GM18907 (cell line): ENCODE results near the gene PDE8A.

Source experiments
- ATAC-seq: cut with Tn5 transposase; IDR thresholded peaks from one replicate; pipeline ENCODE4 v1.9.1; 2021; ENCODE audit warnings: mild to moderate bottlenecking, moderate library complexity; ENCODE audit not compliant: unreplicated experiment

The PDE8A gene

GRCh38 chr15:85072917-85073316 lies 91.3 kb downstream of the PDE8A start:
- ATAC-seq: no peak

GRCh38 chr15:85073556-85074194 lies 92.0 kb downstream of the PDE8A start:
- ATAC-seq: peak; percentile 69

DNA sequence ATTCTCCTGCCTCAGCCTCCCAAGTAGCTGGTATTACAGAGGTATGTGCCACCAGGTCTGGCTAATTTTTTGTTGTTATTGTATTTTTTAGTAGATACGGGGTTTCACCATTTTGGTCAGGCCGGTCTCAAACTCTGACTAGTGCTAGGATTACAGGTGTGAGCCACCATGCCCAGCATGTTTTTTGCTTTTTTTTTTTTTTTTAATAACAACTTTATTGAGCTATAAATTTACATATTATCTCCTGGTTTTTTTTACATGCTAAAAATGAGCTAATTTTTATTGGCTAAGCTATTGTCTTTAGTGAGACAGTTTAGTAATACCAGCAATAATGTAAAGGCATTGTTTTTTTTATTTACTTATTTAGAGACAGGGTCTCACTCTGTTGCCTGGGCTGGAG lies 105.2 kb downstream of the PDE8A start:
- no peak for ATAC-seq

GRCh38 chr15:85088300-85088699 lies 106.6 kb downstream of the PDE8A start:
- no peak for ATAC-seq

GRCh38 chr15:85089929-85090597 lies 108.4 kb downstream of the PDE8A start:
- ATAC-seq: no peak

DNA sequence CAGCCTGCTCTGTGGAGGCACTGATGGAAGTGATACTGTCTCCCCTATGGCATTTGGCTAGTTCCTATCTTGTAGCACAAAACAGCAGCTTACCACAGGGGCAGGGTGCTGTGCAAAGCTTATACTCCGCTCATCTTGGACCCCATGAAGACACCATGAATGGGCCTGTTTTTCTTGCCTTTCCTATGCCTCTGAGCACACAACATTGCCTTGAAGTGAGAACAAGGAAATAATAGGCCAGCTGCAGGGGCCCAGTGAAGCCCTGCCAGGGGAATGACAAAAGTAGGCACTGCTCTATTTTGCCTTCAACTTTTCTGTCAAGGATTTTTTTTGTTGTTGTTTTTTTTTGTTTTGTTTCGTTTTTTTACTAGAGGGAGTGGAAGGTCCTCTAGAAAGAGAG lies 110.3 kb downstream of the PDE8A start:
- ATAC-seq: no peak

DNA sequence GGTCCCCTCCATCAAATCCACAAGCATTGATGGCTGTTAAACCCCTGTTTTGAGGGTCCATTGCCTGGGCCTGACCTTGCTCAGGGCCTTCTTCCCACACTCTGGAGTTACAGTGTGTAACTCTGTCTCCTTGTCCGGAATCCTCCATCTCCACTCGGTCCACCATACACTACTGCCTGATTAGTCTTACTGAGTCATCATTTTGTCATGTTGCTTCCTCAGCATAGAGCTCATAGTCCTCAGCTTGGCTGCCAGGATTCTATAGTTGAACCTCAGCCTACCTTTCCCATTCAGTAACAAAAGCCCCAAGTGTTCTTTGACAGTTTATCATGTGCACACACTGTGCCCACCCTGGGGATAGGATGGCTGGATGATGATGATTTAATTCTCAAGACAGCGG lies 113.0 kb downstream of the PDE8A start:
- no peak for ATAC-seq

DNA sequence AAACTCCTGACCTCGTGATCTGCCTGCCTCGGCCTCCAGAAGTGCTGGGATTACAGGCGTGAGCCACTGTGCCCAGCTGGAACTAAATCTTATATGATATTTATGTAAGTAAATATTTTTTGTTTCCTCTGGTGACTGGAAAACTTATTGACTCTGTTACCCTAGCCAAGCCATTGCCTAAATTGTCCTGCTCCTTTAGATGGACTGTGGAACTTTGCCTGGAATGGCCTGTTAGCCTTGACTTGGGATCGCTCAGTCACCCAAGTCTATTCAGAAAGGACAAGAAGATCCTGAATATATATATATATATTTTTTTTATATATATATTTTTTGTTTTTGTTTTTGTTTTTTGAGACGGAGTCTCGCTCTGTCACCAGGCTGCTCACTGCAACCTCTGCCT lies 113.9 kb downstream of the PDE8A start:
- ATAC-seq: no peak

DNA sequence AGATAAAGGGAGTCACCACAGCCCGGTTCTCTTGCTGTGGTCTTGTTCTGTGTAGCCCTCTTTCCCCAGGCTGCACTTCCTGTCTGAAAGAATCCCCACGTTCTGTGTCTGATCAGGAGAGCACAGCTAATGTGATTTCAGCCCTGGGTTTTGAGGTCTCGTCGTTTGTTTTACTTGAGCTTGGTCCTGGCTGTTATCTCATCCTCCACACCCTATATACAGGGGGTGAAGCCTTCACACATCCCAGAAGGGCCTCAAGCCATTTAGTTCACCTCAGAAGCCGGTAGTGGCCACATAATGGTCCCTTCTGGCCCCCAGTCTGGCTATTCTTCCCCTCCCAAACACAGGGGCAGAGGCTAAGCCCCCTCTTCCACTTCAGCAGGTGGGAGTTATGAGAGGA lies 115.6 kb downstream of the PDE8A start:
- no peak for ATAC-seq

GRCh38 chr15:85097725-85098124 lies 116.1 kb downstream of the PDE8A start:
- ATAC-seq: no peak

- no peak for ATAC-seq
Observed at GRCh38 chr15:85099195-85099803, 117.6 kb downstream of the PDE8A start.

GRCh38 chr15:85100186-85100937 lies 118.7 kb downstream of the PDE8A start:
- ATAC-seq: no peak

GRCh38 chr15:85104584-85104983 lies 122.9 kb downstream of the PDE8A start:
- ATAC-seq: no peak

DNA sequence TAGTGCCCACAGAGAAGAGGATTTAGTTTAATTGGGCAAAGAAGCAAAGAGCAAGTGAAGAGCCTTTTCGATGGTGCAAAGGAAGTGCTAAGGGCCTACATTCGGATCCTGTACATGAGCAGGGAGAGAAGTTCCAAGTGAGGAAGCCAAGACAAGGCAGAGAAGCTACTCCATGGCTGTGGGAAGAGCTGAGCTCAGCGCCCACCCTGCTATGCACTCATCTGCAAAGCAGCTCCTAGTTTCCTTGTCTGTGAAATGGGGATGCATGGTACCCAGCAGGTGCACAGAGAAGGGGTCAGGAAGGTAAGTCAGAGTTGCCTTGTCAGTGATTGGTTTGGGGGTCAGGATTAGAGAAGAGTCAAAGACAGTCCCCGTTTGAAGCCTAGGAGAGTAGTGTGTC lies 126.5 kb downstream of the PDE8A start:
- no peak for ATAC-seq

DNA sequence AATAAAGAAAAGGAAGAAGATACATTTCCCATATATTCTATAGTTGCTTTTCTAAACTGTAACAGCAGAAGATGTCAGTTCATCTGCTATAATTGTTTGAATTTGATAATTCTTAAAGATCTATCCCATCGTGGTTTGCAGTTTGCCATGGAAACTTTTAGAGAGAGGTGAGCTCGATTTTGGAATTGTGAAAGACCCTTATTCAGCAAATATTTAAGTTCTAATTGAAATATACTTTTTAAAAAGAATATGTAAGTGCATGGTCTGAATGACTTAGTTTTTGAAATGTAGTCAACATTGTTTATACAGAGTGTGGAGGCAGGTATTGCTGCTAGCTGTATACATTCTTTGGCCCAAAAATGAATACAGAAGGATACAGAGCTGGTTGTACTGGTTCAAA lies 127.7 kb downstream of the PDE8A start:
- ATAC-seq: no peak

GRCh38 chr15:85112997-85113396 lies 131.3 kb downstream of the PDE8A start:
- no peak for ATAC-seq

DNA sequence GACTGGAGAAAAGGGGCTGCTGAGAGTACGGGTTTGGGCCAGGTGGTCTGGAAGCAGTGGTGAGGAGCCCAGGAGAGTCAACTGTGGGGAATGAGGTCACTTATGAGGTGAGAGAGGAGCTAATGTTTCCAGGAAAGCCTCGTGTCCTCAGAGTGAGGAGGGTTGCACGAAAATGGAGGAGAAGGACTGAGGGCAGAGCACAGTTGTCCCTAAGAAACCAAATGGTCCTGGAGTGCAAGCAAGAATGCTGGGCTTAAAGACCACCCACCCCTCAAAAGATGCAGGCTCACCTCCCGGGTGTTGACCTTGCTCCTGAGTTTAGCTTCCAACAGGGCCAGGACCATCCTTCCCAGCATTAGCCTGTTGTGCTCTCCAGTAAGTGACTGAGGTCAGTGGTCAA lies 133.2 kb downstream of the PDE8A start:
- no peak for ATAC-seq

- ATAC-seq: no peak
Observed at GRCh38 chr15:85116066-85116465, 134.4 kb downstream of the PDE8A start.

GRCh38 chr15:85116494-85116893 lies 134.8 kb downstream of the PDE8A start:
- no peak for ATAC-seq

DNA sequence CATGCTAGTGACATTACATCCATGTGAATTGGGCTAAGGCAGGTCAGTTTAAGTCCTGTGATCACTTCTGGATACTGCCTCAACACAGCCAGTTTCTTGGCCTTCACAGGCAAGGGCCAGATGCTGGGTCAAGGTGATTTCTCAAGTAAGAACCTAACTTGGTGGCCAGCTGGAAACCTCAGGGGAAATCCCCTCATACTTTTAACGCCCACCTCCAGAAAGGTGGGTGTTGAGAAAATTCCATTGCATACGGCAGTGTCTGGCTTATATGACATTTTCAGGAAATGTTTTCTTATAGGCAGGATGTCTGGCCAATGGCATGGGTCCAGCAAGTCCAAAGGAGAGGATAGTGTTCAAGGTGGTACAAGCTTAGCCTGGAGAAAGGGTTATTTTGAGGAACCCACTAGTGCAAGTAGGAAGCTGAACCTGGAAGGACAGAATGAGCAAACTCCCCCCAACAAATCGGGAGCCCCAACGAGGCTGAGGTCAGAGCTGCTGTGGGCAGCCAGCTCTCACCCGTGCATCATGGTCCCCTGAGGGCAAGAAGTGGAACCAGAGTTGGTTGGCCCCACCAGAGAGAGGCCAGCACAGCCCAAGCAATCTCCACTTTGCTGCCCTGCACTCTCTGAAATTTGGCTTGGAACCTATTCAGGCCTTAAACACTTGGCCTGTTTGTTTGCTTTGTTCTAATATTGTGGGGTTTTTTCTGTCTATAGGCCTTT lies 135.4 kb downstream of the PDE8A start:
- no peak for ATAC-seq

- no peak for ATAC-seq
Observed at GRCh38 chr15:85118173-85118572, 136.5 kb downstream of the PDE8A start.
